Amniotic stem cell (primary cell): ENCODE results near the gene ITIH4.
"Not testable (repeated sequence)": the region's sequence is repeated elsewhere in the genome, so short reads cannot be mapped to it uniquely, and the experiment has no call there.

Experiments
- DNase-seq: peaks from one replicate; lab custom pipeline; 2025; lab: John Stamatoyannopoulos, UW

The ITIH4 gene

GRCh38 chr3:52783211-52783555 is 47.3 kb downstream of the ITIH4 start:
- DNase-seq = no peak

DNA sequence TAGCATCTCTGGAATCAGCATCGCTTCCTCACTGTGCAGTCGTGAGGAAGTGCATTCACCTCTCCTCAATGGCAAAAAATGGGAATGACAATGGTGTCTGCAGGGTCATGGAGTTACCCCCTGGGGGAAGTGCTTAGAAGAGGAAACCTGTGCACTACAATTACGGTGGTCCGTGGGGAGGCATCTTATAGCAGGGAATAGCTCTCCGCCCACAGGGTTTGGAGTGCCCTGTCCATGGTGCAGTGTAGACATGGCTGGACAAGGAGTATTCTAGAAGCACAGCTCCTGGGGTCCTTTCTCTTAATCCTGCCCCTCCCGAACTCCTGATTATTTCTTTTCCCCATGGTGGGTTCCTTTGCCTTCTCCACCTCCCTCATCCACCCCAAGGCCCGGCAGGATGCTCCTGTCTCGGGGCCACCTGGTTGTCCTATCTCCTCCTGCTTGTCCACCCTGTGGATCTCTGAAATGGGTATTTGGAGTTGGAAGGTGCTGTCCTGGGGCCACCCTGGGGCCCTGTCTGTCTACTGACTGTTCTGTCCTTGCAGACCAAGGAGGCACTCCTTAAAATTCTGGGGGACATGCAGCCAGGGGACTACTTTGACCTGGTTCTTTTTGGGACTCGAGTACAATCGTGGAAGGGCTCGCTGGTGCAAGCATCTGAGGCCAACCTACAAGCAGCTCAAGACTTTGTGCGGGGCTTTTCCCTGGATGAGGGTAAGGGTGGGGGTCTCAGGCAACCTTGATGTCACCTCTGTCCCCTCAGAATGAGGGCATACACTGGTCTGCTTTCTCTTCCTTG is 47.9 kb downstream of the ITIH4 start:
- DNase-seq = no peak

- no peak for DNase-seq
These were observed 48.7 kb downstream of the ITIH4 start for GRCh38 chr3:52781741-52782140.

GRCh38 chr3:52779837-52780585 is 50.5 kb downstream of the ITIH4 start:
- DNase-seq = no peak

DNA sequence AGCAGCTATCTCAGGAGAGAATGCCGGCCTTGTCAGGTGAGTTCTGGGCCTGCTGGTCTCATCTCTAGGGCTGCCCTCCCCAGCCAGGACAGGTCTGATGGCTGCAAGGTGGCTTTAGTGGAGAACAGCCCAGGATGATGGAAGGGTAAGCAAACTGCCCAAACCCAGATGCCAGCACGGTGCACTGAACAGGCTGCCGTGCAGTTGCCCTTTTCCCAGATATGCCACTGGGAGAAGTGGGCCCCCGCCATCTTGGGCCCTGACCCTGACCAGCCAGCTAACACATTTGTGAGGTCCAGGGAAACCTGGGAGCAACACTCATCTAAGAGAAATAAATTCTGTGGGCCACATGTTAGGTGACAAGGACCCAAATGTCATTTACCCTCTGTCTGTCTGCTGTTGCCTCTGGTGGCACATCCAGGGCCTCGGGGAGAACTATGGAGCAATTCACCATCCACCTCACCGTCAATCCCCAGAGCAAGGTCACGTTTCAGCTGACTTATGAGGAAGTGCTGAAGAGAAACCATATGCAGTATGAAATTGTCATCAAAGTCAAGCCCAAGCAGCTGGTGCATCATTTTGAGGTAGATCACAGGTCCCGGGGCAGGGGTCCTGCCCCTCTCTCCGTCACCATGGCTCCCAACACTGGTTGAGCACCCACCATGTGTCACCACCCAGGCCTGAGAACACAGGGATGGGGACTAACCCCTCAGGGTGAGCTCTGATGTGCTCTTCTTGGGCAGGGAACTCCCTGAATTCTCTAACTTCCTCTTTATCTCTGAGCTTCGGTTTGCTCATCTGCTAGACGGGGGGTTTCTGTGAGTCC is 51.2 kb downstream of the ITIH4 start:
- no peak for DNase-seq

DNA sequence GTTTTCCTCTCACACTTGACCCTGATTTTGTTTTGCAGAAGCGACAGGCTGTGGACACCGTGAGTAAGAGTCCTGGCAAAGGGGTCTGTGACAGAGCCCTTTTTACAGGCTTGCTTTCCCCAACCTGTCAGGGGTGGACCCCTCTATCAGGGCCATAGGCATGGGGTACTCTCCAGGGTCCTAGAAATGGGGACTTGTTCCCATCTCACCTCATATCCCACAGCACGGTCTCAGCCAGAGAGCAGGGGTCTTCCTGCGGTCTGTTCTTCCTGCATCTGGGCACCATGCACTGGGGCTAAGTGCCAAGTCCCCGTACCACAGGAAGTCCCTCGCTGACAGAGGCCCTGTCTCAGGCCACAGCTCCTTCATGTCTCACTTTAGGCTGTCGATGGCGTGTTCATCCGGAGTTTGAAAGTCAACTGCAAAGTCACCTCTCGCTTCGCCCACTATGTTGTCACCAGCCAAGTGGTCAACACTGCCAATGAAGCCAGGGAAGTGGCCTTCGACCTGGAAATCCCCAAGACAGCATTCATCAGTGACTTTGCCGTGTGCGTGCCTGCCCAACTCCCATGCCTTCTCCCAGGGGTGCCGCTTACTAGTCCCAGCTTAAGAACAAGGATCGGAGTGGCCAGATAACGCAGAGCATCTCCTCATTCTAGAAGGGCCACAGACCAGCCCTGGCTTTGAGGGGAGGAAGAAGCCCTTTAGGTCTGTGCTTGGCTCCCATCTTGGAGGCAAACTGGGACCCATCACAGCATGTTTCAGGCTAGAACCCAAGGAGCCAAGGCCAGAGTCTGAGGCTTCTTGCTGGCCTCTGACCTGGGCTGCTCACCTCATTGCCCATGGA is 52.3 kb downstream of the ITIH4 start:
- no peak for DNase-seq

DNA sequence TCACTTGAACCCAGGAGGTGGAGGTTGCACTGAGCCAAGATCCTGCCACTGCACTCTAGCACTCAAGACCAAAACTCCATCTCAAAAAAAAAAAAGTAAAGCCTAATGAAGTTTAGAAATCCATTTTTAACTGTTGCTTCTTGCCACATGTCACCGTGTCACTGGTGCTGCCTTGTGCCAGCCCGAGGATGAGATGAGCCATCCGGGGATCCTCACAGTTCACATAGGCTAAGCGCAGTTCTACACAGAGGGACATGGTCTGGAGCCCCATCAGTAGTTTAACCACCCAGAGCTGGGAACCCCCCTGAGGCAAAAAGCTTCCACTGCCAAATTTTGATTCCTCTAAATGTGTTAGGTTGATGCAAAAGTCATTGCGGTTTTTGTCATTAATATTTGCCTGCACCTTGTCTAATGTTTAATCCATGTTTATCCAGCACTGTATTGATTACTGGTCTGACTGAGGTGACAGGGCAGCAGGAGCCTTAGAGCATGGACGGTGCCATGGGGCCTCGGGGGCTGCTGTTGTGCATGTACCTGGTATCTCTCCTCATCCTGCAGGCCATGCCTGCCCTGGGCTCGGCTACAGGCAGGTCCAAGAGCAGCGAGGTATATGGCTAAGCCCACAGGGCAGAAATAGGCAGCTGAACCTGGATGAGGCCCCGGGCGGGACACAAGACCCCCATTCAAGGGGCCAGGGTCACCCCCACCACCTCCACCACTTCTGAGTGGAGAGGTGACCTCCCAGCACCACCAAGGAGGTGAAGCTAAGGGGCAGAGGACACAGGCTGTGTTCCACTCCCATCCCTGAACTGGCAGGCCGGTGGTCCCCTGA is 53.1 kb downstream of the ITIH4 start, which contains the start of gene ITIH1:
Gene ITIH1, plus strand, starts transcription at position 473 of the 832 bp plus-strand sequence. Its CDS starts 17 bp downstream, at position 490.
- no peak for DNase-seq

DNA sequence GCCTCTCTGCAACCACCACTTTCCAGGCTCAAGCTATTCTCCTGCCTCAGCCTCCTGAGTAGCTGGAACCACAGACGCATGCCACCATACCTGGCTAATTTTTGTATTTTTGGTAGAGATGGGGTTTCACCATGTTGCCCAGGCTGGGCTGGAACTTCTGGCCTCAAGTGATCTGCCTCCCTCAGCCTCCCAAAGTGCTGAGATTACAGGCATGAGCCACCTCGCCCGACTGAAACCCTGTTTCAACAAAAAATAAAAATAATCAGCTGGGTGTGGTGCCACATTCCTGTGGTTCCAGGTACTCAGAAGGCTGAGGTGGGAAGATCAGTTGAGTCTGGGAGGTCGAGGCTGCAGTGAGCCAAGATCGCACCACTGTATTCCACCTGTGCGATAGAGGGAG is 54.0 kb downstream of the ITIH4 start:
- not testable (repeated sequence) for DNase-seq

GRCh38 chr3:52775877-52776276 is 54.6 kb downstream of the ITIH4 start:
- no peak for DNase-seq

DNA sequence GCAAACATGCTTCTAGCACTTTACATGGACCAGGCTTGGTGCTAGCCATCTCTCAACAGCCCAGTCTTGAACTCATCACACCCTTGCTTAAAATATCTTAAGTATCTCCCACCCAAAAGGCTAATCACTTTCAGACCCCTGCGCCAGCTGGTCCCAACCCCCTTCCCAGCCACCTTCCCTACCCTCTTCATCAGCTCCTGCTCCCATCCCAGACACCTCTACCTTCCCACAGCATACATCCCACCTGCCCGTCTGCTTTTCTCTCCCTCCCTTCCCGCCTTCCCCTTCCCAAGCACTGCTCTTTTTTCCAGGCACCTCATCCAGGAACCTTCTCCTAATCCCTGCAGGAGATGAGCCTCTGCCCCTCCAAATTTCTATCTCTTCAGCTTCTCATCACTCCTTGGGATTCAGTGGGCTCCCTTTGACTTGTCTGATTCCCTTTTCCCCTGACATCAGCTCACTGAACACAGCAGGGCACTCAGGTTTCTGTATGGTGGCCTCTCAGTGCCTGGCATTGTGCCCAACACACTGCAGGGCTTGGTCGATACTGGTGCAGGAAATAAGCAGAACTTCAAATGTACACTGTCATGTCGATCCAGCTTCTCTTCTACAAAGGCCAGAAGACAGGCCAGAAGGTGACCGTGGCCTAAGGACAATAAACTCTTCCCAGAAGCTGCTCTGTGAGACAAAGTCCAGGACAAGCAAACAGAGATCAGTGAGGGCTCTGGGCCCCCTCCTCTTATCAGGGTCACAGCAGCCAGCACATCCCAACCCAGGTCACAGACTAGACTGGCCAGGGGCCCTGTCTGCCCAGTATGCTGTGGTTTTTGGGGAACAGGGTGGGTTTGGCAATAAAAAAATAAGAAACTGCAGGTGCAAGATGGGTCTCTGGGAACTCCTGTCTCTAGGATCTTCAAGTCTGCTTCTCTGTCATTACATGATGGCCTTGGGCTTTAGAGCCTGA is 55.3 kb downstream of the ITIH4 start:
- no peak for DNase-seq

- no peak for DNase-seq
These were observed 56.3 kb downstream of the ITIH4 start for GRCh38 chr3:52774066-52774713.

DNA sequence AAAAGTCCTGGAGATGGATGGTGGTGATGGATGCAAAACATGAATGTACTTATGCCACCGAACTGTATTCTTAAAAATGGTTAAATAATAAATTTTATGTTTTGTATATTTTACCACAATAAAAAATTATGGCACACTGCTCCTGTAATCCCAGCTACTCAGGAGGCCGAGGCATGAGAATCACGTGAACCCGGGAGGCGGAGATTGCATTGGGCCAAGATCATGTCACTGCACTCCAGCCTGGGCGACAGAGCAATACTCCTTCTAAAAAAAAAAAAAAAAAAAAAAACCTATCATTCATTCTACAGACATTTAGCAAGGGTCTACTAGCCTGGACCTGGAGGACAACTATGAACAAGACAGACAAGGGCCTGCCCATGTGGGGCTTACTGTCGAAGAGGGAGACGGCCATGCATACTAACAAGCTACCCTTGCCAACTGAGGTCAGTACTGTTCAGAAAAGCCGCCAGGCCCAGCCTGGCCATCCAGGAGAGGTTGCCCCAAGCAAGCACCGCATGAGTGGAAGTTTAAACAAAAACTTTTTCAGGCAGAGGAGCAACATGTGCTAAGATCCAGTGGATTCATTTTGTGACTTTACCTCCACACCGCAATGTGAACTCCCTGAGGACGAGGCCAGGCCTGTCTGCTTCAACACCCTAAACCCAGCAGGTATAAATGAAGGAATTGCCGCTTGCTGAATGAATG is 57.0 kb downstream of the ITIH4 start:
- no peak for DNase-seq

DNA sequence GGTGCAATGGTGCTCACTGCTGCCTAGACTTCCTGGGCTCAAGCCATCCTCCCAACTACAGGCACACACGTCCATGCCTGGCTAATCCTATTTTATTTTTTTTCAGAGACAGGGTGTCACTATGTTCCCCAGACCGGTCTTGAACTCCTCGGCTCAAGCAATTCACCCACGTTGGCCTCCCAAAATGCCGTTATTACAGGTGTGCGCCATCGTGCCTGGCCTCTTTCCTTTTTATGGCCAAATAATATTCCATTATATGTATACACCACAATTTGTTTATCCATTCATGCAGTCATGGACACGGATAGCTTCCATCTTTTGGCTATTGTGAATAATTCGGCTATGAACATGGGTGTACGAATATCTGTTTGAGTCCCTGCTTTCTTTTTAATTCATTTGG is 58.8 kb downstream of the ITIH4 start:
- no peak for DNase-seq

DNA sequence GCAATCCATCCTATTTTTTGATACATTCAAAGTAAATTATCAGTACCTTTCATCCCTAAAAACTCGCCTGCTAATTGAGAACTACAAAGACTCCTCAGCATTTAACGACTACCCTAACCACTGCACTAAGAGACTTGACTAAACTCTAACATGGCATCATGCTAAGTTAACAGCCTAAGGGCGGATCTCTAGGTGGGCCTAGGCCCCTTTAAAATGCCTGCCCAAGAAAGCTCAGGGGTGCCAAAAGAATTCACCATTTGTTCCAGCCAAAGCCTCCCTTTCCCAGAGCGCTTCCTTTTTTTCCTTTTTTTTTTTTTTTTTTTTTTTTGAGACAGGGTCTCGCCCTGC is 59.2 kb downstream of the ITIH4 start:
- no peak for DNase-seq

DNA sequence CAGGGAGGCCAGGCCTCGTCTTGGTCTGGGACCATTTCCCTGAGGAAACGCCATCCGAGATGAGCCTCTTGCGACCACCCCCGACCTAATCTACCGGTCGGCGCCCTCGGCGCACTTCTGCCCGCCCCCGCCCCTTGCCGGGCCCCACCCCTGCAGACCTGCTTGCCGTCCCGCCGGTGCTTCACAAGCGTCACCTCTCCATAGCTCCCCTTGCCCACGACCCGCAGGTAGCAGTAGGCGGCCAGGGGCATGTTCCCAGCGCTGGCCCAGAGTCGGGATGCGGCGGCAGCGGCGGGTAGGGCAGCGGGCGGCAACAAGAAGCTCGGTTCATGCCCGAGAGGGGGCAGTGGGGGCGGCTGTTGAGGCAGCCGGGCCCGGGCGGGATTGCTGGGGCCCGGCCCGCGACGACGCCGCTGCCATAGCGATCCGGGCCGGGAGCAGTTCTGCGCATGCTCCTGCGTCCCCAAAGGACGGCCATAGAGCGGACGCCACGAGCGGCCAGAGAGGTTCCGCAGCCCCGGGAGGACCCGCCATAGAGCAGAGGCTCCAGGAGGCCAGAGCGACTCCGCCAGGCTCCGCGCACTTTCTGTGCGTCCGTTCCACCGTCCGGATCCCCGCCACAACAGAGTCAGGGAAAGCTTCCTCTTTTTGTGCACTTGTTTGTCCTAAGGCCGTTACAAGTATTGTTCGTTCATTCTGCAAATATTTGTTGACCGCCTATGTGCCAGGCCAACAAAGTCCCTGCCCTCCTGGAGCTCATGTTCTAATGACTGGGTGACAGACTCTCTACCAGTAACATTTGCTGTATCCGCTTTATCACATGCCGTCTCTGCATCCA is 59.8 kb downstream of the ITIH4 start, which contains the start of gene NEK4:
Gene NEK4, minus strand, starts transcription at position 445 of the 838 bp plus-strand sequence. Its CDS starts 194 bp downstream, at position 251.
- DNase-seq = peak; percentile 69

GRCh38 chr3:52769786-52770455 is 60.6 kb downstream of the ITIH4 start:
- DNase-seq = no peak

- DNase-seq = no peak
These were observed 67.0 kb downstream of the ITIH4 start for GRCh38 chr3:52763466-52763865.
